Measurements from ENCODE around the gene IRF2.

IRF2 gene

DNA sequence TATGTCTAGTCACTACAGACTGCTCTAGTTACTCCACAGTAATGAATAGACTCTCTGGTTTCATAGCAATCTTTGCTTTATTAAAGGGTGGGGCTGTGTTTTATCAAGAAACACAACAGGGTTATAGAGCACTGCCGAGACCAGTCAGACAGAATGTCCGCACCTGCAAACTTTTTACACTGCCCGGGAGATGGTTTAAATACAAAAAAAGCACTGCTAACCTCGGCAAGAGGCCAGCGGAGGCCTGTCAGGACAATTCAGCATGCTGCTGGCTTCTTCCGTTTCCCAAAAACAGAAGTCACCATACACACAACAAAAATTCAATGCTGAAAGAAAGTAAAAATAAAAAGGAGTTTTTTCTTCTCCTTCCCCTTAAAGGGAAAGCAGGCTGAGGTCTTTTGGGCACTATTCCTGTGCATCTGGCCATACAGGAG lies 67.4 kb downstream of the IRF2 start:
- DNase-seq: peak; percentile 60

DNA sequence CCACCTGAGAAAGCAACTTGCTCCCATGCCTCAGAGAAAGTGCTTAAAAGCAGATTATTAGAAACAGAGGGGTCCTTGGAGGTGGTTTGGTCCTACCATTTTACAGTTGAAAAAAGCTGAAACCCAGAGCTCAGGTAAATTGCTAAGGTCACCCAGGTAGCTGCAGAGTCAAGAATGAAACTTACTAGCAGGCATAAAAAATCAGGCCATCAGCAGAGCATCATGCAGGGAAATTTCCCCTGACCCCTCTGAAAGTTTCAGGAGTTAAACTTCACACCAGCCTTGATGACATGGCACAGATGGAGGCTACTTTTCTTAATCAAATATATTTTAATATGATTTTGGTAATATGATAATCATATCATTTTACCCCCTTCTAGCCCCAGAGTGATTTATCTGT lies 70.3 kb downstream of the IRF2 start:
- no peak for DNase-seq

DNA sequence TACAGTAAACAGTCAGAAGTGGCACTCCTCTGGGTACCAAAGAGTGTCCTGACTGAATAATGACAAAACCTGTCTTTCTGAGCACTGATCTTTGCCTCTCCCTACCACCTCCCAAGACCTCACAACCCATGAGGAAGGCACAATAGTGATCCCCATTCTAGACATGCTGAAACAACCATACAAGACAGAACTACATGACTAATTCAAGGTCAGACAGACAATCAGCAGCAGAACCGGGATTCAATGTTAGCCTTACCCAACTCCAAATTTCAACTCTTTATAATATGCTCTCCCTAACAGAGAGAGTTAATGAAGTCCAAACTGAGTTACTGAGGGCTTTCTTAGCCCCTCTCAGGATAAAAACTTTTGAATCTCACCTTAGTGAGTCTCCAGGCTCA lies 71.0 kb downstream of the IRF2 start:
- DNase-seq: no peak

DNA sequence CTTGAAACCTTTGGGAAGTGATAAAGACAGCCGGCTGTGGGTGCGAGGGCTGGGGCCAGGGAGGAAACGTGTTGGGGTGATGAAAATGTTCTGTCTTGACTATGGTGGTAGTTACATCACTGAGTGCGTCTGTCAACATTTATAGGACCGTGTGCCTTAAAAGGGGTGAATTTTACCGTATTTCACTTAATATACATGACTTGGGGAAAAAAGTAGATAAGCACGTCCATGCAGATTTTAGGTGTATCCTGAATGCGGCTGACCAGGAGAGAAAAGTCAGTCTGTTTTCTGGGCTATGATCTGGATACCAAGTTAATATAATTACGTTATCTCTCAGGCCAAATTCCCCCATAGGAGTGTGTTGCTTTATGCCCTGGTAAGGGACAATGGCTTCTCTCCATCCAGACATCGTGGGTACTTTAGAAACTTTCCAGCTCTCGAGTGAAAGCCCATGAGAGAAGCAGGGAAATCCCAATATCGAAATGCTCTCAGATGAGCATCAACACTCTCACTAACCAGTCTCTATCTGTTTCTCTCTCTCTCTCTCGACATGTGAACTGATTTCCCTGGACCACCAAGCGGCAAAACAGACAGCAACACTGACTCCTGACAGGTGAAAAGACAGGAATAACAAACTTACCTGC lies 71.5 kb downstream of the IRF2 start:
- DNase-seq: no peak

DNA sequence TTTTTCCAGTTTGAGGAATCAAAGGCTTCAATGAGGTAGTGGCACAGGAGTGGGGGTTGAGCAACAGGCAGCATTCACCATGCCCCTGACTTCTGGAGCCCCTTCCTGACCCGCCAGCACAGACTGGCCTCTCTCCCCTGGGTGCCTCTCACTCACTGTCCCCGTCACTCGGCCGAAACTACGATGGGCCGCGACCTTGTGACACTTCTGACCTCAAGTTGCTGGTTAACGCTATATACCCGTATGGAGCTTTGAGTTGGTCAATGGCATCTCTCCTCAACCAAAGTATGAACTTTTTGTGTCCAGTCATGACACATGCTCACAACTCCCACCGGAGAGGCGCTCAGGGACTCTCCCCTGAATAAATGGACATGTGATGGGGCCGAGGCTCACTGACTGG lies 72.1 kb downstream of the IRF2 start:
- no peak for DNase-seq

DNA sequence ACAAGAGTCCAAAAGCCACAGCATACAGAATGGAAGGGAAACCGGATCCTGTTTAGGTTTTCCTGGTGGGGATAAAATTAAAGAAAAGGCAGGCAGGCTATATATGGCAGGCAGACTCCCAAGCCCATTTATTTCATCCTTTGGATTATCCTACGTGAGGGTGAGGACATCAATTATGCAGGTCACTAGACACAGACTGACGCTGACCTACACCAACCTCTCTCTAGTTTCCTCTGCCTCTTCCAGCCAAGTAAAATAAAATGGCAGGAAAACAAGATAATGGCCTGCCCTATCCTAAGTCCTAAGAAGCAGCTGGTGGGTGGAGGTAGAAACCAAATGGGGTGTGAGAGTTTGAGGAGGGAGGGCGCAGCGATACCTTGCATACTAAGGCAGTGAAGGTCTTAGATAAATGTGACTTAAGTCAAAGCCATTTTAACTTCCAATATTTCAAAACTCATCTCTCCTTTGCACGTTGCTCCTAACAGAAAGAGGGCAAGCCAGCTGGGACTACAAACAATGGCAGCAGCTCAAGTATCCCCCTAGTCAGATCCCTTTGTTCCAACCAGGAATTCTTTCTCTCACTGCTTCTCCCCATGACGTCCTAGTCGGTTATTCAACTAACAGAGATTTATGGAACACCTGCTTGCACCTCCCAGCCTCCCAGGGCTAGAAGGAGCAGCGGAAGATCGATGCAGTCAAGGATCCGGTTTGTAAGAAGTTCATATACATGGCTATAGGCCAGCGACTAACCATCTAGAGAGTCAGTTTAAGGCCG lies 72.8 kb downstream of the IRF2 start:
- DNase-seq: no peak

DNA sequence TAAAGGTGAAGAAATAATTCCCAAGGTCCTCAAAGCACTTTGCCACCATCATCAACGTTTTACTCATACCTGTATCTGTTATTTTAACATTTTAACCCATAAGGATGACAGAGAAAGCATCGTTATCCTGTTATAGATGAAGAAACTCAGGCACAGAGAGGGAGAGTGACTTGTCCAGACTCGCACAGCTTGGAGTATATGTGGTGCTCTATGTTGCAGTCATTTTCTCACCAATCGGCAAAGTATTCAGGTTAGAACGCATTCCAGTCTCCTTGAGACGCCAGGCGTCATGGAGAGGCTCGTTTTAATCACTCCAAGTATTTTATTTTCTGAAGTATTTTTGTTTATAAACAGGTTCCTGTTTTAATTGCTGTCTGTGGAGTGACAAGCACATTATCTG lies 73.5 kb downstream of the IRF2 start:
- no peak for DNase-seq

DNA sequence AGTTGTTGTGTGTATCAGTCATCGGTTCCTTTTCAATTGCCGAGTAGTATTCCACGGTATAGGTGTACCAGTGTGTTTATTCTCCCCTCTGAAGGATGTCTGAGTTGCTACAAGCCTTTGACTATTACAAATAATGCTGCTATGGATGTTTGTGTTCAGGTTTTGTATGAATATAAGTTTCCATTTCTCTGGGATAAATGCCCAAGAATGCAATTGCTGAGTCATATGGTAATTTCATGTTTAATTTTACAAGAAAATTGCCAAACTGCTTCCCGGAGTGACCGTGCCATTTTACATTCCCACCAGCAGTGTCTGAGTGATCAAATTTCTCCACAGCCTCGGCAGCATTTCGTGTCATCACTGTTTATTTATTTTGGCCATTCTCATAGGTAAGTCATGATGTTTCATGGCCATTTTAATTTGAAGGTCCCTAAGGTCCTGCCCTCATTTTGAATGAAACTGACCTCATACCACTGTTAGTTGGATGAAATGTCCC lies 73.9 kb downstream of the IRF2 start:
- DNase-seq: peak; percentile 44

DNA sequence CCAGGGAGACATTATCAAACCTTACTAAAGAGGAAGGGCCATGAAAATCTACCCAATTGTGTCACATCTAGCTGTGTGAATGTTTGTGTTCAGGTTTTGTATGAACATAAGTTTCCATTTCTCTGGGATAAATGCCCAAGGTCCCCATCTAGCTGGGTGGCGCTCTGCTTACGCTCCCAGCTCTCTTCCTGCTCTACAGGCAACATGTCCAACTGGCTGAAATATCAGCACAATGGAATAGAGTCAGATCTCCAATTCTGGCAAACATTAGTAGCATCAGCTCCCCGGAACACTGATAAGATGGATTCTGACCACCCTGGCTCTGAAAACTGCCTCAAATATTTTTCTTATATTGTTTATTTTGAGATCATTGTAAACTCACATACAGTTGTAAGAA lies 74.8 kb downstream of the IRF2 start:
- DNase-seq: peak; percentile 16

DNA sequence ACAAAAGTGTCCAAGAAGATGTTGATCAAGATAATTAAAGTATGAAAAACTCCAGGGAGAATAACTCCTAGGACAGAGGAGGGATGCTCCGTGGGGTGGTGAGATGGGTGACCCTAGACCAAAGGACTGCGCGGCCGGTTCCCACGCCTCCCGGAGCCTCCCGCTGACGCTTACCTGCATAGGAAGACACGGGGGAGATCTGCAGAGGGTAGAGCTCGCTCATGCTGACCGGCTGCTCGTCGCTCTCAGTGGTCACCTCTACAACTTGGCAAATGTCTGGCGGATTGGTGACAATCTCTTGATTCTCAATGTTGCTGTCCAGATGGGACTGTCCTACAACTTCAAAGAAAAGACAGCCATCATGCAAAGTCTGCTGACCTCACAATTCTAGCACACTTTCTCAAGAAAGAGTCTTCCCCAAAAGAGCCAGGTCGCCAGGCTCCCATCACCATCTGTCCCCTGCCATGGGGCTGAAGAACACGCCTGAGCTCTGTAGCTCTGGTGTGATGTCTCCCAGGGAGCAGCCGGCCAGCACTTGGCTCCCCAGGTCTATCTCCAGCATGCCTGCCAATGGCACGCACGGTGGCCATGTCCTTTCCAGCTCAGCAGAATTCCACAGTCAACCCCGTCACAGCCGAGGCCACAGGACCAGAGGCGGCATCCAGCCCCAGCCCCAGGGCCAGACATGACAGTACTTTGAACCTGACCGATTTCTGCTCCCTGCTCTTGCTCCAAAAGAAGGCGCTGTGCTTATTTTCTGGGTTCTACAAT lies 75.4 kb downstream of the IRF2 start:
- DNase-seq: peak; percentile 13

DNA sequence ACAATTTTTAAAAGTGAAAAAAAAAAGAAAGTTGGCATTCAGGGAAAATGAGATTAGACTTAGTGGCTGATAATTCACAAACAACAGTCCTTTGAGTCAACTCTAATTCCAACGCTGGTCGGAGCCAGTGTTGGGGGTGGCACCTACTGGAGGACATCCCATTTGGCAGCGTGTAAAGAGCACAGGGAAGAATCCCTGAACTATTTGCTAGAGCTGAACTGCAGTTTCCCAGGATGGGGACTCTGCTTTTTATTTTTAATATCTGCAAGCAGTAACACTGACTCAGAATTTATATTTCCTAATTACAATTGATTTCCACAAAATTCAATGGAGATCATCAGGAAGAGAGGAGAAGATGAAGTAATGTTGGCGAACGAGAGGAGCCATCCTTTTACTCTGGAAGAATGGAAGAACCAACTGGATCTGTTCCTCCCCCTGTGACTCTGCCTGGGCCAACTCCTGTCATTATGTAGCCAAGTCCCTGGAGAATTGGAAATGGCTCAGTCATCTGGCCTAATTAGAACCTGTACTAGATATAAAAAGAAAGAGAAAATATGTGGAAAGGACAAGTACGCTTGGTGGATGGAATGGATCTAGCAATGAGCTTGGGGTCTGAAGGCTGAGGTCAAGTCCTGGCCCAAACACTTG lies 76.7 kb downstream of the IRF2 start:
- peak; percentile 6 for DNase-seq

DNA sequence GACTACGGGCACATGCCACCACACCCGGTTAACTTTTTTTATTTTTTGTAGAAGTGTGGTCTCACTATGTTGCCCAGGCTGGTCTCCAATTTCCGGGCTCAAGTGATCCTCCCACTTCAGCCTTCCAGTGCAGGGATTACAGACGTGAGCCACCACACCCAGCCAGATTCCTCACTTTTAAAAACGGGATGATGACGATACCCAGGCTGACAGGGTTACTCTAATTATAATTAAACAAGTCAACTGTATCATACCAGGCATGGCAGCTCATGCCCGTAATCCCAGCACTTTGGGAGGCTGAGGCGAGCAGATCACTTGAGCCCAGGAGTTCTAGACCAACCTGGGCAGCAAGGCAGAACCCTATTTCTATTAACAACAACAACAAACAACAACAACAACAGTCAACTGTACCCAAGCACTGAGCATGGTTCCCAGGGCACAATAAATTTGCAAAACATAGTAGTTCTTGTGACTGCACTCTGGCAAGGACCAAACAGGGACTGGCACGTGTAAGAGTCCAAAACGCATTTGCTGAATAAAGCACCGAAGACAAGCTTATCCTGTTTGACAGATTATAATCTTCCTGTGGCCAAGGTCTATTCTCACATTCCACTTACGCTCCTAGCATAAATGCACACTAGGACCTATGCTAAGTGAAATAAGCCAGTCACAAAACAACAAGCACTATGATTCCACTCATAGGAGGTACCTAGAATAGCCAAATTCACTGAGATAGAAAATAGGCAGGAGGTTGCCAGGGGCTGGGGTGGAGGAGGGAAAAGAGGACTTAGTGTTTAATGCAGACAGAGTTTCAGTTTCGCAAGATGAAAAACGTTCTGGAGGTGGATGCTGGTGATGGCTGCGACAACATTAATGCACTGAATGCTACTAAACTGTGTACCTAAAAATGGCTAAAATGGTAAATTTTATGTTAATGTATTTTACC lies 77.5 kb downstream of the IRF2 start:
- DNase-seq: peak; percentile 10

DNA sequence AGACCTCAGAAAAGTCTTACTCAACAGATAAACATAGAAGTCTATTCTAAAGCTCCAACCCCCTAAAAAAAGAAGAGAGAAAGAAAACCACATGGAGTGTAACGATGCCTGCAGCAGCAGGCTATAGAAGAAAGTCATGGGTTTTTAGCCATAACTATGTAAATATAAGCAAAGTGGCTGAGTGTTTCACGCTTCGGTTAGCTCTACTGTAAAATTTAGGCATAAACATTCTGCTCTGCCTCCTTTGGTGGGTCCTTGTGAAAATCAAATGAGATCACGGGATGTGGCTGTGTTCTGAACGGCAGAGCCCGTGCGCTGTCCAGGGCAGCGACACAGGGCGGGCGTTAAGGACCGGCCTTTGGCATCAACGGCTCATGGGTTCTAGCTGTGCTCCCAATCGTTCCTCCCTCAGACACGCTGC lies 78.4 kb downstream of the IRF2 start:
- peak; percentile 18 for DNase-seq

DNA sequence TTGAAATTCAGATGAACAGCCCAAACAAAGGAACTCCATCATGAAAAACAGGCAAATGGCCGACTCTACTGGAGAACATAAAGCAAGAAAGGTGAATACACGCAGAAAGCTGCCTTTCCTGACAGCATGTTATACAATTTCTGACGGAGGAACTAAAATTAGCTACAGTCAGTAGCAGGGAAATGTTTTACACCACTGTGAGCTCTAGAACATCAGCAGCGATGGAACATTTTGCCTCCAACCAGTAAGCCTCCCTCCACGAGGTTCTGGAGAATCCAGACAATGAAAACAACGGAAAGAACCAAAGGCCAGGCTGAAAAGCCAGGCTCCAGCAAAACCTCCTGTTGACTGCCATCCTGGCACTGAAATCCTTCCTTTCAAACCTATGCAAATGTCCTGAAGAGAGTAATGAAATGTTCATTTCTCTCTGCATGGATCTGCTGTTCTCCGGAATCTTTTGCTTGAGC lies 78.9 kb downstream of the IRF2 start:
- no peak for DNase-seq

DNA sequence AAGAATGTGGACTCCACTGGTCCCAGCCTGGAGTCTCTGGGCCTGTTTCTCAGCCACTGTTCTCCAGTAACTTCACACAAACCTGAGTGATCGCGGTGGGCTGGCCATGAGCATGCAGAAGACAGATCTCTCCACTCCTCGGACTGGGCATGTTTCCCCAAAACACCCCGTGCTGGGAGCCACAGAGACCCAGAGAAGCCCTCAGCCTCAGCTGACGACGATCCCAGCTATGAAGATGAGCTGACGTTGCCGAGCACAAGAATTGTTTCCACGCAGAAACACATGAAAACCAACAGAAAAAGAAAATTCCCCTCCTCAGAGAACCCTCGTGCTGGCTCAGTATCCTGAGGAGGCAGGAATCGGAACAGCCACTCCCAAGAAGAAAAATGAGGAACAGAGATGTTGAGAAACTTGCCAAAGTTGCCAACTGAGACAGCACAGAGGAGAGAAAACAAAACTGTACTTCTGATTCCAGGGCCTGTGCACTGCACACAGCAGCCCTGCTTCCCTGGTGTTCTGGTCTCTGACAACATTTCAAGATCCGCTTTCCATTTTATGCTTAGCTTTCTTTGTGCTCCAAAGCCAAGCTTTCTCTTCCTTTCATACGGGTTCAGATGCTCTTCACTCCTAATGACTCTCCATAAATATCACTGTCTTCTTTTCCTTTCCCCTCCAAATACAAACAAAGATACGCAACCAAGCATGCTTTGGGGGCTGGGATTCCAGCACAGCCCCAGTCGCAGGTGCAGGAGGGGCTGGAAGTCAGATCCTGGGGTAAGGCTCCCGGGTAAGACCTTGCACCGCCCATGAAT lies 81.4 kb downstream of the IRF2 start:
- DNase-seq: peak; percentile 29

DNA sequence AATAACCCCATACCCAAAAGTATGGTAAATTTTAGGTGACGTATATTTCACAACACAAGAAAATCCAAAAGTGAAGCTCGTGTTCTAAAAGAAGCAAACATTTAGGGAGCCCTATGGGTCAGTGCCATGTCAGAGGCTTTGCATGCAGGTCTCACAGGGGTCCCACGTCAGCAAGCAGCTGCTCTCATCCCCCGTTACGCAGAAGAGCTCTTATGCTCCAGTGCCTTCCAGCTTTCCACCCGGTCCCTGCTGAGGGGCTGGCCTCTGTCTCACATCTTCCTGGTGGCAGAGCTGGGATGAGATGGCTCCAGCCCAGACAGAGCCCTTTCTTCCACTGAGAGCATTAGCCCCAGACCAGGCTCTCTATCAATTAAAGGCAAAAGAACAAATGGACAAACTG lies 82.0 kb downstream of the IRF2 start:
- peak; percentile 11 for DNase-seq

DNA sequence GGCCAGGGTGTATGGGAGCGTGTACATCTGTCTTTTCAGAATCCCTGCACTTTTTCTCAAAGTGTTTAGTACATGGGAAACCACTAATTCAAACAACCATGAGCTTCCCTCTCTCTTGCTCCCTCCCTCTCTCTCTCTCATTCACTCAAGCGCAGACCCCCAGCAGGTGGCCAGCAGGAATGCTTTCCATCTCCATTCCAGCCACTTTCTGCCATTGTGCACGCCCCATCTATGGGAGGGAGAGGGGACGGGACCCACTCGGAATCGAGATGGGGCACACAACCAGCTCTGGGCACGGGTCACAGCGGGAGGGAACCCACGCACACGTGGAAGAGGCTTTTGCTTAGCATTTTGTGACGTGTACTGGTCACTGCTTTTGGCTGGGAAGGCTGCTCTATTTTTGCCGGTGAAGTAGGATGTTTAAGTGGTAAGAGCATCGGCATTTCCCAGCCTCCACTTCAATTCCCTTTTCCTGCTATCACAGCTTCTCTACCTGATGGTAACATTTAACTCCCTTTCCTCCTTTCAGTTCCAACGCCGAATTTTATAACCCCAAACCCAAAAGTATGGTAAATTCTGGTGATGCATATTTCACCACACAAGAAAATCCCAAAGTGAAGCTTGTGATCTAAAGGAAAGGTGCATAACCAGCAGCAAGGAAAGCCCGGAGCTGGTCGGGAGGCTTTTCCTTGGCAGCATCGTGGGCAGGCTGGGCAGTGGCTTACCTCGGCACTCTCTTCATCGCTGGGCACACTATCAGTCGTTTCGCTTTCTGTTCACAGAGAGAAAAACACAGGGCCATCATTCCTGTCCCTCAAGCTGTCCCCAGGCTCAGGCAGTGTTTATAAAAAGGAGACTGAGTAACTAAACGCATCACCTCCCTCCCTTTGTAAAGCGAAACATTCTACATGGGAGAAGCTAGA lies 84.1 kb downstream of the IRF2 start:
- peak; percentile 2 for DNase-seq

DNA sequence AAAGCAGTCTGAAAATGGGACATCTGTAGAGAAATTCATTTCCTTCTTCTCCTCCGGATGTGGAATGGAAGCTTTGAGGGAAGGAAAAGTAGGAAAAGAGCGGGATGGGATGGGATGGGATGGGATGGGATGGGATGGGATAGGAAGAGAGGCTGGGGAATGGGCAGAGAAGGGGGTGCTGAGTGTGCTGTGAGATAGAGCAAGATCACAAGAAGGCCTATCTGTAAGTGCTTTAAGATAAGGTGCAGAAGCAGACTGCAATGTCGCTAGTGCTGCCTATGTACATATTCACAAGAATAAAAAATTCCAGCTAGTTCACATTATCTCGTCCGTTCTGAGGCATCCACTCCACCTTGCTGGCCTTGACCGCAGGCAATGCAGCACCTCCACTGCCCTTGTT lies 86.2 kb downstream of the IRF2 start:
- DNase-seq: peak; percentile 8

DNA sequence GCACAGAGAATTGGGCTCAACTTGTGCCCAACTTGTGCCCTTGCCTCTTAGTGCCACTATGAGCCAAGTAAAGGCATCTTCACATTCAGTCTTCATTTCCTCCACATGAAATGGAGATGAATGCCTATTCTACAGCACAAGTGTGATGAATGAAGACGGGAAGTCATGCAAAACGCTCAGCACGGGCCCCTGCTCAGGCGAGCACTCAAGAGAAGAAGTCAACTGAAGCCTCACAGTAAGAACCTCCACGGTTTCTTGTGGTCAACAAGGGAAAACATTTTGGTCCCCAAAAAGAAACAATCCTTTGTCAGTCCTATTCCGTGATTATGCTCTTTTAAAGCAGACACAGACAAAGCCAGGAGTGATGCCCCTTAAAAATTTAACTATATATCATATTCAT lies 87.0 kb downstream of the IRF2 start:
- DNase-seq: peak; percentile 17
